GM18505 (cell line): ENCODE data around the gene CUL9.
A peak's percentile ranks its signal among the peaks of the same experiment; 100 is the strongest.

Source experiments
- ATAC-seq: cut with Tn5 transposase; IDR thresholded peaks from one replicate; pipeline ENCODE4 v1.9.1; 2021; ENCODE audit not compliant: unreplicated experiment
- POLR2A ChIP-seq: IDR thresholded peaks from 4 replicates; pipeline ENCODE4 v1.6.1; 2011; ENCODE audit warnings: borderline replicate concordance; ENCODE audit not compliant: insufficient read depth, insufficient read length; ENCODE audit errors: extremely low read depth

Gene CUL9

DNA sequence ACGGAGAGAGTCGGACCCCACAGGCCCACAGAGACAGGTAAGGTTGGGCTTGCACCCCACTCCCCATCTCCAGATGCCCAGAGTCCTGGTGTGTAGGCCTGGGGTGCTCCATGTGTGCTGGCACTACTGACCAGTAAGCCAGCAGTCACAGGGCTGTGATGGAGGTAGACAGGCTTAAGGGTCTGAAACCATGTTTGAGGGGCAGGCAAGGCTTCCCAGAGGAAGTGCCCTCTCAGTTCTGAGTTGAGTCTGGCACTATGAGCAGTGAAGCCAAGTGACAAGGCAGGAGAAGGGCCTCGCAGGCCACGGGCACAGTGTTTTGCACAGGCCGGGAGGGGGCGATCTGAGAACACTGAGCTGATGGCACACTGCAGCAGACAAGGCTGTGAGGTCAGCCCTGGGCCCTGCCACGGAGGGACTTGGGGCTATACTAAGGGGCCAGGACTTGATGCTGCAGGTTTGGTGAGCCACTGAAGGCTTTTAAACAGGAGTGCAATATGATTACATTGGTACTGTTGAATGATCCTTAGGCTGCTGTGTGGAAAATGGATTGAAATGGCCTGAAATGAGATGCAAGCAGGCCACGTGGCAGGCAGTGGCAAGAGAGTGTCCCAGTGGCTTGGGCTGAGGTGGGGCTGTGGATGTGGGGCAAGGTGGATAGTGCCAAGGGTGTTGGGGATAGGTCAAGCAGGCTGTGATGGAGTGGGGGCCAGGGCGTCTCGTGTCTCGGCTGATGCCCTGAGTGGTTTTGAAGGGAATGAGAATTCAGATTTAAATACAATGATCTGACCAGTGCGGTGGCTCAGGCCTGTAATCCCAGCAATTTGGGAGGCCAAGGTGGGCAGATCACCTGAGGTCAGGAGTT is 81.5 kb downstream of the CUL9 start:
- TF ChIP-seq POLR2A: no peak
- ATAC-seq: peak; percentile 56

DNA sequence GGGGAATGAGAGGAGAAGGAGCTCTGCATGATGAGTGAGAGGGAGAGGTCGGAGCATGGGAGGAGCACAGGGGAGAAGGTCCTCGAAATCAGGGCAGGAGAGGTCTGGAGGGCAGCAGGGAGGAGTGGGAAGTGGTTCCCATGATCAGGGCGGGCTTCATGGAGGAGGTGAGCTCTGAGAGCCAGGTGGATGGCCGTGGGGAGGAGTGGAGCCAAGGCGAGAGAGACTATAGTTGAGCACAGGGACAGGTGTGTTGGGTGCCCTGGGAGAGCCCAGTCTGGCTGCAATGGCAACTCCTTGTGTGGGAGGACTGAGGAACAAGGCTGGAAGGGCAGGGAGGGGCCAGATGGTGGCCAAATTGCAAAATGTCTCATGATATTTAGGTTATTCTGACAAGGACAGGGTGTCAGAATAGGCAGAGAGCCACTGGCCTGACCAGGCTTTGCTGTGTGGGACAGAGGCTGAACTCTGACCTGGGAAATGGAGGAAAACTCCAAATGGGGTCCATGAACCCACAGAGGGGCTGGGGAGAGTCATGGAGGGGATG is 82.7 kb downstream of the CUL9 start:
- no peak for TF ChIP-seq POLR2A
- no peak for ATAC-seq

DNA sequence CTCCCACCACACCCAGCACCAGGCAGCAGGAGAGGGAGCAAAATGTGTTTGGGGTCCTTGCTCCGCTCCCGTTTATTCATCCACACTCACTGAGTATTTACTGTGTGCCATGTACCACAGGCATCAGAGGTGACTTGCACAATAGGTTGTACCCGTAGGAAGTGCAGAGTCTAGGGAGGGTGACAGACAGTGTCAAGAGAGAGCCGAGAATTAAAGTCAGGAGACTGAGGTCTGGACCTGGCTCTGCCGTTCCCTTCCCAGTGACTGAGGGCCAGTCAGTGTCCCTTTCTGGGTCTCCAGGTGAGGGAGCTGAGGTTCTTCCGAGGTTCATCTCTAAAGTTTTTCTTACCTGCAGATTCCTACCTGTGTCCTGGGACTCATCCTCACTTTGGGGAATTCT is 83.6 kb downstream of the CUL9 start:
- TF ChIP-seq POLR2A: no peak
- no peak for ATAC-seq

DNA sequence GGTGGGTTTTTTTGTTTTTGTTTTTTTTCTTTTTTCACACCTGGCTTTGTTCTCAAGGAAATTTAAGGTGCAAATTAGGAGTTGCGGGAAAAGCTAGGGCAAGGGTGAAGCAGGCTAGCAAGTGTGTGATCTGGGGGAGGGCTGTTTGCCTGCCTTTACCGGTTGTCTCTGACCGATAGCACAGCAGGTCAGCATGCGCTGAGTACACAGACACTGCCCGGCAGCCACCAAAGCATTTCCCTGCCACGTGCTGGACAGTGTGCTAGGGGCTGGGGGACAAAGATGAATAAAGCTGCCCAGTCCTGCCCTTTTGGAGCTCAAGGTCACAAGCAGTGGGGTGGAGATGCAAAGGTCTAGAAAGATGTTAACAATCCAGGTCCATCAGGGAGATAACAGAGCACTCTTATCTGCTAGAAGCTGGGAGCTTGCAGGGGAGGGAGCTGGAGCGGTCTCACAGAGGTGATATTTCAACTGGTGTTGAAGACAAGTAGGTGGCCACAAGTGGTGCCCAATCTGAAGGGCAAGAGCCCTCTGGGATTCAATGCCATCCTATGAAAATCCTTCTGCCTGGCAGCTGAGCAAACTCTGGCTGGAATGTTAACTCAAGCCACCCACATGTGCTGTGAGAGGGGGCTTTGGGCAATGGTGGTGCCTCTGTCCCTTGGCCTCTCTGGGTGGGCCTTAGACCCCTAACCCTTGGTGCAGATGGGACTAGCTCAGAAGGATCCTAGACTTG is 85.8 kb downstream of the CUL9 start:
- no peak for TF ChIP-seq POLR2A
- ATAC-seq: no peak

DNA sequence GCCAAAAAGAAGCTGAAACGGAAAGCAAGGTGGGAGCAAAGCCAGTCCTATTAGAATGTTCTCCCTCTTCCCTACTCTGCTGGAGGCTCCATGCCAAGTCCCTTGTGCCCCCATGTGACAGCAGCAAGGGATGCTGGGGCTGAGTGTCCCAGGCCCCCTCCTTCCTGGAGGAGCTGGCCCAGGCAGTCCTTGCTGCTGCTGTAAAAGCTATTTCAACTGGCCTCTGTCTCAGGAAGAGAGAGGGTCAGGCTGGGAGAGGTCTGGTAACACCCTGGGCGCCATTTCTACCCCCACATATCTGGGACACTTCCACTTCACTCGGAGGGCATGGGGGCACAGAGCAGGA is 86.3 kb downstream of the CUL9 start:
- no peak for TF ChIP-seq POLR2A
- no peak for ATAC-seq

DNA sequence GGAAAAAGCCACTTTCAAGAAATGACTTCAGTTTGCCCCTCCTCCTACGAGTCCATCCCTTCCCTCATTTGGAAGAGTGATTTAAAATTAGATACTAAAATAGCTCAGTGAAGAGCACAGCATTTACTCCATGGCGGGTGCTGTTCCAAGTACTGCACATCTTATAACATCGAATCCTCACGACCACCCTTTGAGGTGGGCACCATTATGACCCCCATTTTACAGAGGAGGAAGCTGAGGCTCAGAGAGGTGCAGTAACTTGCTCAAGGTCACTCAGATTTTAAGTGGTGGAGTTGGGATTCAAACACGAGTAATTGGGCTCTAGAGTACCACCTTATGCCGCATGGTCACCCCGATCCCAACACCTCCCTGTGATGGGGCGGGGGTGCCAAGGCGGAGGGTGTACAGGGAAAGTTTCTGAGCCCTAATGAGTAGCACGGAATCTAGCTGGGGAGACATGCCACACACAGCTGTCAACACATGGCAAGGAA is 86.8 kb downstream of the CUL9 start:
- ATAC-seq: no peak
- no peak for TF ChIP-seq POLR2A

DNA sequence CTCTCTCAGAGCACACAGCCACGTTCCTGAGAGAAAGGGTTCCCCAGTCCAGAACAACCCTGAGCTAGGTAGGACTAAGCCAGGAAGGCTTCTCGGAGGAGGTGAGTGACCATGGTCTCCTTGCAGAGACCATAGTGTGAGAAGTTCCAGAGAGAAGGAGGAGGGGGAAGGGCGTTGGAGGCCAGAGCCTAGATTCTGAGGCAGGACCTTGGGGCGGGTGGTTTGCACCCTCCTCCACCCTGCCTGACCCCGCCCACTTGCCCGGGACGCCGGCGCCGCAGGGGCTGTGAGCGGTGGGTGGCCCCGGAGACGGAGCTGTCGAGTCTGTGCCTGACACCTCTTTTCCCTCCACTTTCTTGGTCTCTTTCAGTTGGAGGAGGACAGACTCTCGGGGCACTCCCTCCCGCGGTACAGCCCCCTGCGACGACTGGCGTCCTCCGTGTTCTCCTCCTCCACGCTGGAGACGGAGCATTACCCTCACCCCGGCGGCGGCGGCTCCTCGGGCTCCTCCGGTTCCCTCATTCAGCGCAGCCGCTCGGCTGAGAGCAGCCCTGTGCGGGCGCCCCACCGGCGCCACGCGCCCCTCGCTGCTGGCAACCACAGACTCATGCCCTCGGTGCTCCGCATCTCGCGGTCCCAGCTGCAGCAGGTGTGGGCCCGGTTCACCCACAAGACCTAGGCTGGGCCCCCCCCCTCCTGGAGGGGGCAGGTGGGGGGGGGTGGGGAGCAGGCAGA is 87.4 kb downstream of the CUL9 start:
- TF ChIP-seq POLR2A: no peak
- no peak for ATAC-seq

DNA sequence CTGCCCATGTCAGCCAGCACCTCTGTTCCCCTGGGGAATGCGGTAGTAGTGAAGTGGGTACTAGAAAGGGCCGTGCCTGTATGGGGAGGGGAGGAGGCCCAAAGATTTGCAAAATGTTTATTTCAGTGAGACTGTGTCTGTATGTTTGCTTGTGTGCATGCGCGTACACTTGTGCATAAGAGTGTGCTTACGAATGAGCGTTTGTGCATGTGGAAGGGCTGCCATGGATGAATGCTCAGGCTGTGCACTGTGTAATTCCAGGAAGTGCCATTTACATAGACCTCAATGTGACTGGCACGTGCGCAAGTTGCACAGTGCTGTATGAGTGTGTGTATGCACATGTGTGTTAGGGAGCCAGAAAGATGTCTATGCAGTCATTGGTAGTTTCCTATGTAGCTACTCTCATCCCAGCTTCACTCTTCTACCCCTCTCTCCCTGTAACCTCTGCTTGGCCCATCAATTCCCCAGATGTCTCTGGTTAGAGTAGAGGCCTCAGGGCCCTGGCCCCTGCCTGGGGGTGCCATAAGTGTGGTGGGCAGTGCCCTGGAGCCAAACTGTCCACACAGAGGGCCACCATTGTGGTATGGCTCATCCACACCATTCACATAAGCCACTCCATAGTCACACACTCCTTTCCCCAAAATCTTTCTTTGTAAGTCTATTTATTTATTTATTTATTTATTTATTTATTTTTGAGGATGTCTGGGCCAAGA is 89.3 kb downstream of the CUL9 start:
- no peak for TF ChIP-seq POLR2A
- ATAC-seq: no peak

DNA sequence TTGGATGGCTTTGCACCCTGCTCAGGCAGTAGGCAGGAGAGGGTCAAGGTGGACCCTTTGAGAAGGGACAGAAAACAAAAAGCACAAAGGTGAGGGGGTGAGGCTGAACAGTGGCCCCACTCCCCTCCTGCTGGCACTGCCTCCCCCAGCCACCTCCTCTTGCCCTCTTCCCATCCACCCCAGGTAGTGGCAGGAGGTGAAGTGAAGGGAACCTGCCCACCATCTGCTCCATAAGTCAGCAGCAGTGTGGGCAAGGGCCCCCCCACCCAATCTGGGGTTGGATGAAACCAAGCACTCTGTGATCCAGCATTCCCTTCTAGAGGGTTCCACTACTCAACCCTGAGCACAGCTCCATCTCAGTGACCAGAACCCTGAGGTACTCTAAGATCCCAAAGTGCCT is 89.9 kb downstream of the CUL9 start:
- no peak for TF ChIP-seq POLR2A
- ATAC-seq: no peak

DNA sequence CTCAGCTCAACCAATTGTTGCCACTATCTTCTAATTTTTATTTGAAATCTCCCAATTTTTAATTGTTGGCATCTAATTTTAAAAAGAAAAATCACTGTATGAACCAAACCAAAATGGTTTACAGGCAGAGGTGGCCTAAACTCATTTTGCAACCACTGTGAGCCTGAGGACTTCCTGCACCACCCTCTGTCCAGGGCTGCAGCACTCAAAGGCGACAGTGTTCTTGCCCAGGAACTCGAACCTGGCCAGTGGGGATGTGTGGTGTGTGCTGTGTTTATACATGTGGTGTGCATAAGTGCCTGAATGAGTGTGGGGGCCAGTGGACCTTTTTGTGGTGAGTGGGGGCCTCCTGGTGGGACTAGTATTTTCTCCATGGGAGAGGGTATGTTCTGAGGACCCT is 91.7 kb downstream of the CUL9 start:
- TF ChIP-seq POLR2A: no peak
- no peak for ATAC-seq
